LNCaP clone FGC (cell line): ENCODE results near the gene TXNDC2.
"Not testable (repeated sequence)": the region's sequence is repeated elsewhere in the genome, so short reads cannot be mapped to it uniquely, and the experiment has no call there.

Source experiments
- DNase-seq: peaks from one replicate; pipeline ENCODE4 v3.0.0-alpha.2; 2011; ENCODE audit warnings: low read depth
- H3K4me3 ChIP-seq: 2 replicates; pipeline ENCODE4 v1.5.1; 2011; ENCODE audit warnings: mild to moderate bottlenecking, low read depth, low read length, control low read depth
- CTCF ChIP-seq: IDR thresholded peaks from 2 replicates; pipeline ENCODE4 v1.5.1; 2012; ENCODE audit warnings: mild to moderate bottlenecking; ENCODE audit not compliant: control insufficient read depth, insufficient read depth; ENCODE audit errors: extremely low read depth

TXNDC2 gene

GRCh38 chr18:9902832-9903231 lies 17.1 kb downstream of the TXNDC2 start:
- no peak for TF ChIP-seq CTCF
- no peak overlapping the region for H3K4me3 ChIP-seq
- no peak for DNase-seq

- H3K4me3 ChIP-seq, result no peak overlapping the region
- no peak for TF ChIP-seq CTCF
- DNase-seq, result no peak
Observed at GRCh38 chr18:9905401-9905922, 19.7 kb downstream of the TXNDC2 start.

- H3K4me3 ChIP-seq, result no peak overlapping the region
- no peak for DNase-seq
- TF ChIP-seq CTCF, result no peak
Observed at GRCh38 chr18:9906481-9906880, 20.7 kb downstream of the TXNDC2 start.

GRCh38 chr18:9907867-9908266 lies 22.1 kb downstream of the TXNDC2 start:
- TF ChIP-seq CTCF, result no peak
- H3K4me3 ChIP-seq, result no peak overlapping the region
- no peak for DNase-seq

GRCh38 chr18:9910071-9910470 lies 24.3 kb downstream of the TXNDC2 start:
- TF ChIP-seq CTCF, result no peak
- DNase-seq, result no peak
- no peak overlapping the region for H3K4me3 ChIP-seq

GRCh38 chr18:9910661-9911060 lies 24.9 kb downstream of the TXNDC2 start:
- H3K4me3 ChIP-seq, result no peak overlapping the region
- no peak for TF ChIP-seq CTCF
- no peak for DNase-seq

- no peak overlapping the region for H3K4me3 ChIP-seq
- DNase-seq, result no peak
- no peak for TF ChIP-seq CTCF
Observed at GRCh38 chr18:9911226-9911625, 25.5 kb downstream of the TXNDC2 start.

- not testable (repeated sequence) for DNase-seq, H3K4me3 ChIP-seq
Observed at GRCh38 chr18:9912285-9912684, 26.5 kb downstream of the TXNDC2 start.
